ENCODE results near the gene WASL. TPM values are rescaled to one million over a fixed set of nuclear protein-coding genes. Genes with fewer than 3 reads are reported as not detected.

Gene WASL
- total RNA-seq, 6 donors from 2014 or later: 24.1 to 62.2 (median 31.3) TPM

- Histone ChIP-seq H3K36me3 (no peaks in the 10 kb centered on the region), H3K9me3 (no peaks in the 10 kb centered on the region), H3K27me3 (no peaks in the 10 kb centered on the region), H3K27ac (no peak overlapping the region), H3K4me1 (no peaks in the 10 kb centered on the region), H3K4me3 (no peak overlapping the region)
- no peak for TF ChIP-seq POLR2AphosphoS5 (IDR thresholded peaks at IDR 0.05)
- TF ChIP-seq CTCF (IDR thresholded peaks at IDR 0.05): no peak
- no peak for TF ChIP-seq POLR2A (IDR thresholded peaks at IDR 0.05)
- DNase-seq: no peak
- ATAC-seq (ENCODE audit: low FRiP score in 2 of 2): no peak
- WGBS, 2 donors: 40 to 58% methylated on average over 1 of the region's 1 CpG
These were observed 43.7 kb upstream of the WASL start for GRCh38 chr7:123792547-123792946.

- Histone ChIP-seq H3K27ac (no peak overlapping the region), H3K36me3 (no peaks in the 10 kb centered on the region), H3K4me1 (no peaks in the 10 kb centered on the region), H3K4me3 (no peak overlapping the region), H3K27me3 (no peaks in the 10 kb centered on the region), H3K9me3 (no peaks in the 10 kb centered on the region)
- DNase-seq: no peak
- TF ChIP-seq POLR2A (IDR thresholded peaks at IDR 0.05) (no peak), EP300 (IDR thresholded peaks at IDR 0.05) (no peak)
- no peak for ATAC-seq (ENCODE audit: low FRiP score in 2 of 2)
- WGBS, 2 donors: 83 to 88% methylated on average over 5 of the region's 5 CpGs
These were observed 42.2 kb upstream of the WASL start for GRCh38 chr7:123791001-123791400.

GRCh38 chr7:123789817-123790216 is 41.0 kb upstream of the WASL start:
- WGBS, 2 donors: 75 to 78% methylated on average over 3 of the region's 3 CpGs
- Histone ChIP-seq H3K4me3 (no peak overlapping the region), H3K27ac (no peak overlapping the region), H3K9me3 (no peaks in the 10 kb centered on the region), H3K36me3 (no peaks in the 10 kb centered on the region), H3K4me1 (no peaks in the 10 kb centered on the region), H3K27me3 (no peaks in the 10 kb centered on the region)
- TF ChIP-seq CTCF (IDR thresholded peaks at IDR 0.05) (no peak), EP300 (IDR thresholded peaks at IDR 0.05) (no peak), POLR2A (IDR thresholded peaks at IDR 0.05) (no peak), POLR2AphosphoS5 (IDR thresholded peaks at IDR 0.05) (no peak)
- ATAC-seq (ENCODE audit: low FRiP score in 2 of 2) (no peak), DNase-seq (no peak)

- no peak overlapping the region for H3K4me3 ChIP-seq
- TF ChIP-seq POLR2AphosphoS5 (IDR thresholded peaks at IDR 0.05): no peak
- TF ChIP-seq EP300 (IDR thresholded peaks at IDR 0.05): no peak
- no peak for TF ChIP-seq CTCF (IDR thresholded peaks at IDR 0.05)
- TF ChIP-seq POLR2A (IDR thresholded peaks at IDR 0.05): no peak
- ATAC-seq (ENCODE audit: low FRiP score in 2 of 2): no peak
- 89 to 97% methylated on average over 4 of the region's 4 CpGs for WGBS, 2 donors
- no peak for DNase-seq
- H3K9me3 ChIP-seq: no peaks in the 10 kb centered on the region
- no peaks in the 10 kb centered on the region for H3K4me1 ChIP-seq
- no peaks in the 10 kb centered on the region for H3K36me3 ChIP-seq
- no peak overlapping the region for H3K27ac ChIP-seq
- H3K27me3 ChIP-seq: no peaks in the 10 kb centered on the region
These were observed 40.5 kb upstream of the WASL start for GRCh38 chr7:123789206-123789784.

GRCh38 chr7:123788584-123788983 is 39.8 kb upstream of the WASL start:
- H3K4me3 ChIP-seq: no peak overlapping the region
- H3K36me3 ChIP-seq: no peaks in the 10 kb centered on the region
- no peak for TF ChIP-seq POLR2AphosphoS5 (IDR thresholded peaks at IDR 0.05)
- no peak for TF ChIP-seq EP300 (IDR thresholded peaks at IDR 0.05)
- no peak for TF ChIP-seq CTCF (IDR thresholded peaks at IDR 0.05)
- TF ChIP-seq POLR2A (IDR thresholded peaks at IDR 0.05): no peak
- ATAC-seq (ENCODE audit: low FRiP score in 2 of 2): no peak
- H3K9me3 ChIP-seq: no peaks in the 10 kb centered on the region
- no peak for DNase-seq
- H3K27me3 ChIP-seq: no peaks in the 10 kb centered on the region
- H3K4me1 ChIP-seq: peaks cover 0 to 5% (median 0%) of the 10 kb centered on the region in 4 donors
- no peak overlapping the region for H3K27ac ChIP-seq
- 81 to 92% methylated on average over 2 of the region's 2 CpGs for WGBS, 2 donors
